GM19397 (cell line): ENCODE data around the gene P2RX3.

ENCODE experiments used
- ATAC-seq: cut with Tn5 transposase; IDR thresholded peaks from one replicate; pipeline ENCODE4 v1.9.1; 2021; ENCODE audit warnings: mild to moderate bottlenecking, moderate library complexity; ENCODE audit not compliant: unreplicated experiment

Gene P2RX3

GRCh38 chr11:57309106-57310059 lies 28.8 kb upstream of the P2RX3 start:
- ATAC-seq: no peak

GRCh38 chr11:57310091-57310490 lies 28.1 kb upstream of the P2RX3 start:
- ATAC-seq: no peak

GRCh38 chr11:57310630-57311086 lies 27.5 kb upstream of the P2RX3 start:
- no peak for ATAC-seq

GRCh38 chr11:57311109-57311936 lies 26.8 kb upstream of the P2RX3 start:
- peak; percentile 97 for ATAC-seq

GRCh38 chr11:57312511-57313021 lies 25.6 kb upstream of the P2RX3 start:
- no peak for ATAC-seq

GRCh38 chr11:57313071-57313787 lies 24.9 kb upstream of the P2RX3 start:
- no peak for ATAC-seq

GRCh38 chr11:57313788-57314135 lies 24.4 kb upstream of the P2RX3 start:
- no peak for ATAC-seq

GRCh38 chr11:57314221-57314973 lies 23.8 kb upstream of the P2RX3 start:
- ATAC-seq: no peak

GRCh38 chr11:57315491-57315890 lies 22.7 kb upstream of the P2RX3 start:
- no peak for ATAC-seq

GRCh38 chr11:57316017-57316416 lies 22.1 kb upstream of the P2RX3 start:
- ATAC-seq: no peak

GRCh38 chr11:57318178-57318577 lies 20.0 kb upstream of the P2RX3 start:
- no peak for ATAC-seq

GRCh38 chr11:57320067-57320718 lies 18.0 kb upstream of the P2RX3 start:
- no peak for ATAC-seq

GRCh38 chr11:57320719-57321387 lies 17.3 kb upstream of the P2RX3 start:
- ATAC-seq: no peak

GRCh38 chr11:57321388-57322255 lies 16.5 kb upstream of the P2RX3 start:
- ATAC-seq: no peak

GRCh38 chr11:57322256-57323166 lies 15.6 kb upstream of the P2RX3 start:
- no peak for ATAC-seq

- ATAC-seq: no peak
Measured at GRCh38 chr11:57323167-57323854, 14.8 kb upstream of the P2RX3 start.

GRCh38 chr11:57323855-57324153 lies 14.3 kb upstream of the P2RX3 start:
- ATAC-seq: no peak
